ENCODE results near the gene SUV39H1. TPM values are rescaled to one million over a fixed set of nuclear protein-coding genes. Genes with fewer than 3 reads are reported as not detected.

The SUV39H1 gene
- total and polyA plus RNA-seq, 7 donors: 1.8 to 8.5 (median 3.1) TPM

DNA sequence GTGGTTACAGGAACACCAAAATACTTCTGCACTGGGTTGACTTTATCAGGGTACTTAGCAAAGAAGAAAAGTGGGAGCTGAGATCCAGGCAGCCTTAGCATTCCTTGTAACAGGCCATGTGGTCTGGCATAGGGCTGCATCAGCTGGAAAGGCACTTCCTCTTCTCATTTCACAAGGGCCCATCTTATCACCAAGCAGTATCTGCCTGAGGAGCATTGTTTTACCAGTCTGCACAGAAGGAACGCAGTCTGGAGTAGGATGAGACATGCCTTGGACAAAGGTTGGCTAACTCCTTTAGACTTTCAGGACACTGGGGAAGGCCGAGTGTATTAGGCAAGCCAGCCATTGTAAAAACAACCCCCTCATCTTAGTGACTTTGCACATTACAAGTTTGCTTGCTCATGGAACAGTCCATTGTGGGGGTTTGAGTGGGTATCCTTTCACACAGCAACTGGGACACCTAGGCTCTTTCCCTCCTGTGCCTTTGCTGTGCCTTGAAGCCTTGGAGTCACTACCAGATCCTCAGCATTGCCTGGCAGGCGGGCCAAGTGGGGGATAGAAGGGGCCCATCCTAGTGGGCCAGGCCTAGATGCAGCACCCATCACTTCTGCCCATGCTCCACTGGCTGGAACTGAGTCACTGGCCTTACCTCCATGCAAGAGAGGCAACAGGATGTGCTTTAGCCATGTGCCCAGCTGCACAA, 4.6 kb downstream of the SUV39H1 start:
- TF ChIP-seq EP300 (IDR thresholded peaks at IDR 0.05) (no peak), POLR2AphosphoS5 (IDR thresholded peaks at IDR 0.05) (no peak), POLR2A (IDR thresholded peaks at IDR 0.05) (no peak)
- TF ChIP-seq, protein P1, sequence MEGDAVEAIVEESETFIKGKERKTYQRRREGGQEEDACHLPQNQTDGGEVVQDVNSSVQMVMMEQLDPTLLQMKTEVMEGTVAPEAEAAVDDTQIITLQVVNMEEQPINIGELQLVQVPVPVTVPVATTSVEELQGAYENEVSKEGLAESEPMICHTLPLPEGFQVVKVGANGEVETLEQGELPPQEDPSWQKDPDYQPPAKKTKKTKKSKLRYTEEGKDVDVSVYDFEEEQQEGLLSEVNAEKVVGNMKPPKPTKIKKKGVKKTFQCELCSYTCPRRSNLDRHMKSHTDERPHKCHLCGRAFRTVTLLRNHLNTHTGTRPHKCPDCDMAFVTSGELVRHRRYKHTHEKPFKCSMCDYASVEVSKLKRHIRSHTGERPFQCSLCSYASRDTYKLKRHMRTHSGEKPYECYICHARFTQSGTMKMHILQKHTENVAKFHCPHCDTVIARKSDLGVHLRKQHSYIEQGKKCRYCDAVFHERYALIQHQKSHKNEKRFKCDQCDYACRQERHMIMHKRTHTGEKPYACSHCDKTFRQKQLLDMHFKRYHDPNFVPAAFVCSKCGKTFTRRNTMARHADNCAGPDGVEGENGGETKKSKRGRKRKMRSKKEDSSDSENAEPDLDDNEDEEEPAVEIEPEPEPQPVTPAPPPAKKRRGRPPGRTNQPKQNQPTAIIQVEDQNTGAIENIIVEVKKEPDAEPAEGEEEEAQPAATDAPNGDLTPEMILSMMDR (IDR thresholded peaks at IDR 0.05): no peak
- DNase-seq: no peak

DNA sequence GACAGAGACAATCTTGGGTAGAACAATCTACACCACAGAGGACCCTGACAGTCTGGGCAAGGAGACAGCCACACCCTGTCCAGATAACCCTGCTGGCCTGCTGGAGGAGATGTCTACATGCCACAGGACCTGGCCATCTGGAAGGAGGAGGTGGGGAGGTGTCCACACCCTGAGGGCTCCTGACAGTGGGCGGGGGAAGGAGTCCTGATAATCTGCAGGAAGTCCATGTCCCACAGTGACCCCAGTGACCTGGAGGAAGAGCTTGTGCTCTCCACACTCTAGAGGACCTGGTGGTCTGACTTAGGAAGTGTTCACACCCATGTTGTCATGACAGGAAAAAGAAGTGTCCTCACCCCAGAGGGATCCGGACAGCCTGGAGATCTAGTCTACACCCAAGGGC, 5.5 kb downstream of the SUV39H1 start:
- peaks cover 0 to 6% (median 3%) of the 10 kb centered on the region in 4 donors for H3K4me1 ChIP-seq
- H3K27me3 ChIP-seq: no peaks in the 10 kb centered on the region
- H3K4me3 ChIP-seq: no peak overlapping the region
- no peak for TF ChIP-seq POLR2A (IDR thresholded peaks at IDR 0.05)
- DNase-seq: no peak
- no peaks in the 10 kb centered on the region for H3K9me3 ChIP-seq
- H3K36me3 ChIP-seq: peaks cover 0 to 11% (median 0%) of the 10 kb centered on the region in 4 donors
- H3K27ac ChIP-seq: no peak overlapping the region
- WGBS, 2 donors: 81 to 84% methylated on average over 2 of the region's 2 CpGs
- intact Hi-C loops (cut with DNase I): no loop called here

More for the DNA sequence above, 4.6 kb downstream of the SUV39H1 start:
- no peaks in the 10 kb centered on the region for H3K9me3 ChIP-seq
- H3K27ac ChIP-seq: no peak overlapping the region
- no peaks in the 10 kb centered on the region for H3K27me3 ChIP-seq
- peaks cover 0 to 11% (median 0%) of the 10 kb centered on the region in 4 donors for H3K36me3 ChIP-seq
- H3K4me3 ChIP-seq: no peak overlapping the region
- intact Hi-C loops (cut with DNase I): no loop called here
- peaks cover 0 to 7% (median 3%) of the 10 kb centered on the region in 4 donors for H3K4me1 ChIP-seq
- WGBS, 2 donors: 92 to 98% methylated on average over 3 of the region's 3 CpGs

DNA sequence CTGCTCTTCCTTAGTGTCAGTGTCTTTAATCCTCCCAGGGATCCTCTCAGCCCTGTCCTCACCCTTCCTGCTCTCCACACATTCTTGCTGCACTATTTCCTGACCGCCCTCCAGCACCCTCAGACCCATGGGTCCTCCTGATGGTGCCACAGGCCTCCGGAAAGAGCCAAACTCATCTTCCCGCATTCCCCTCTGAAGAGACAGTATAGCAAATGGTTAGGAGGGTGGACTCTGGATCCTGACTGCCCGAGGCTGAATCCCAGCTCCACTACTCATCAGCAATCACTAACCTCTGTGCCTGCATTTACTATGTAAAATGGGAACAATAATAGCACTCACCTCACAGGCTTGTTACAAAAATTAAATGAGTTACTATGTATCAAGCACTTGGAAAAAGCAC, 6.2 kb downstream of the SUV39H1 start:
- no peak overlapping the region for H3K27ac ChIP-seq
- no peaks in the 10 kb centered on the region for H3K9me3 ChIP-seq
- intact Hi-C loops (cut with DNase I): no loop called here
- WGBS, 2 donors: 83 to 89% methylated on average over 4 of the region's 4 CpGs
- no peaks in the 10 kb centered on the region for H3K4me1 ChIP-seq
- H3K36me3 ChIP-seq: peaks cover 0 to 11% (median 0%) of the 10 kb centered on the region in 4 donors
- TF ChIP-seq, protein P1 (IDR thresholded peaks at IDR 0.05): no peak
- no peak for TF ChIP-seq EP300 (IDR thresholded peaks at IDR 0.05)
- no peak for TF ChIP-seq POLR2A (IDR thresholded peaks at IDR 0.05)
- TF ChIP-seq POLR2AphosphoS5 (IDR thresholded peaks at IDR 0.05): no peak
- H3K27me3 ChIP-seq: no peaks in the 10 kb centered on the region
- no peak for DNase-seq
- H3K4me3 ChIP-seq: no peak overlapping the region

DNA sequence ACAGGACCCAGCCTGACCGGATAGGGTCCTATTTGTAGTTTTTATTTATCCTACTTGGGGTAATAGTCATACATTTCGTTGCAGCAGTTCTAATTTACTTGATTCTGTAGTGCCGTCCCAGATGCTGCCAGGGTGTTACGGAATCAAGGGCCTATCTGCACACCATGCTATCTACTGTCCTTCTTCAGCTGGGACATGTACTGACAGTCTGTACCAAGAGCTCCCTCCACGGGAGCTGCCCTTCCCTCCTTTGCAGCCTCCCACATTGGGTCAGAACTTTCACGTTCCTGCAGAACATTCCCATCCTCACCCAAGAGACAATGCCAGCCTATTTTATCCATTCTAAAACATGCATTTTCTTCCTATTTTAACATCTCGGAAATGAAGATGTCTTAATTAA, 6.7 kb downstream of the SUV39H1 start:
- Histone ChIP-seq H3K9me3 (no peaks in the 10 kb centered on the region), H3K36me3 (peaks cover 0 to 11% (median 0%) of the 10 kb centered on the region in 4 donors)
- intact Hi-C loops (cut with DNase I): no loop called here

DNA sequence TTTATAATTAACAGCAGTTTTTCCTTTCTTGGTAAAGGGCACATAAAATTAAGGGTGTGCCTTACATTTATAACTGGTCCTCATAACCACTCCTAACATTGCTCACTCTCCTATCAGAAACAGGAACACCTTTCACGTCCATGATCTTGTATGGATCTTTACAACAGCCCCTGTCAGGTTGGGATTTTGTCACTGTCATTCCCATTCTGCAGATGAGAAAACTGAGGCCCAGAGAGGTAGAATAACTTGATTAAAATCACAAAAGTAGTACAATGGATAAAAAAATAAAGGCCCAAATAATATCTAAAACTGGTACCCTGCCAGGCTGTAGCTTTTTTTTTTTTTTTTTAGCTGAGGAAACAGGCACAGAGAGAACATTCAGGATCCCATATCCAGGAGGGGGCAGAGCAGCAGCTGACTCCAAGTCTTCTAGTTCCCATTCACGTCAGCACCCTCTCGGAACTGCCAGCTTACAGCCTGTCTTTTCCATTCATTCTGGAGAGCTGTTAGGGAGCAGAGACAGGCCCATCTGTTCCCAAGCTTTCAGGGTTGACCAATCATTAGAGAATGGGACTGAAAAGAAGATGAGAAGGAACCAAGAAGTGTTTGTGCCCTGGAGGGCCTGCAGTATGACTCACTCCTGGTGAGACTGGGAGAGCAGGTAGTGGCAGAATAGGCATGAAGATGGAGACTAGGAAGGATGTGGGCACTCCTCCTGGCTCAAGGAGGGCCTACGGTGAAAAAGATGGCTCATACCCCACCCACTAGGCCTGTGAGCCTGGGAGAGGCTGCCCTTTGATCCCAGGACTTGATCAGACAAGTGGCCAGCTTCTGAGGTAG, 7.3 kb downstream of the SUV39H1 start:
- WGBS, 2 donors: 48 to 72% methylated on average over 4 of the region's 4 CpGs

More for the DNA sequence above, 6.7 kb downstream of the SUV39H1 start:
- no peaks in the 10 kb centered on the region for H3K27me3 ChIP-seq
- no peaks in the 10 kb centered on the region for H3K4me1 ChIP-seq
- whole genome bisulfite sequencing, 2 donors: 85% methylated on average over 7 of the region's 7 CpGs
- H3K4me3 ChIP-seq: no peak overlapping the region
- H3K27ac ChIP-seq: no peak overlapping the region
- DNase-seq: no peak
- TF ChIP-seq, protein P1 (IDR thresholded peaks at IDR 0.05): no peak

More for the DNA sequence above, 7.3 kb downstream of the SUV39H1 start:
- no peak for DNase-seq
- no peak for TF ChIP-seq POLR2A (IDR thresholded peaks at IDR 0.05)
- TF ChIP-seq, protein P1 (IDR thresholded peaks at IDR 0.05): no peak
- no peak for TF ChIP-seq EP300 (IDR thresholded peaks at IDR 0.05)
- TF ChIP-seq POLR2AphosphoS5 (IDR thresholded peaks at IDR 0.05): no peak
- intact Hi-C loops (cut with DNase I): no loop called here
- Histone ChIP-seq H3K27ac (no peak overlapping the region), H3K4me1 (no peaks in the 10 kb centered on the region), H3K4me3 (no peak overlapping the region), H3K36me3 (peaks cover 0 to 11% (median 0%) of the 10 kb centered on the region in 4 donors), H3K27me3 (no peaks in the 10 kb centered on the region), H3K9me3 (no peaks in the 10 kb centered on the region)
